Measurements from ENCODE around the gene MED13. TPM values are rescaled to one million over a fixed set of nuclear protein-coding genes. Genes with fewer than 3 reads are reported as not detected.

The MED13 gene
- total and polyA plus RNA-seq, 2 donors (not counting 1 experiment from before 2014, with no cell fraction given): 36.2 to 47.1 TPM

- Histone ChIP-seq H3K4me1 (ENCODE audit: control insufficient read depth, extremely low read depth, insufficient read depth, low read length) (no peaks in the 10 kb centered on the region), H3K9ac (ENCODE audit: insufficient read depth, low read length) (no peak overlapping the region), H3K27ac (ENCODE audit: insufficient read depth, low read length) (no peak overlapping the region), H4K20me1 (ENCODE audit: control insufficient read depth, extremely low read depth, insufficient read depth, low read length) (no peaks in the 10 kb centered on the region), H3K4me2 (ENCODE audit: extremely low read depth, insufficient read depth, low read length) (no peak overlapping the region), H3K27me3 (ENCODE audit: control insufficient read depth, insufficient read depth, low read length) (no peaks in the 10 kb centered on the region), H2AFZ (ENCODE audit: low read length) (no peak overlapping the region), H3K36me3 (ENCODE audit: control insufficient read depth, insufficient read depth, low read length) (peaks cover 7% of the 10 kb centered on the region), H3K4me3 (replicated peaks in 1 of 4; ENCODE audit: control extremely low read depth in 1 of 4, insufficient read depth in 1 of 4, low read depth in 3 of 4, low read length in 4 of 4) (no peak overlapping the region), H3K79me2 (ENCODE audit: control insufficient read depth, insufficient read depth, low read length) (no peaks in the 10 kb centered on the region), H3K9me3 (ENCODE audit: control insufficient read depth, insufficient read depth, low read depth, low read length) (no peaks in the 10 kb centered on the region)
- TF ChIP-seq EZH2 (IDR thresholded peaks at IDR 0.05; ENCODE audit: low read length, missing control alignments) (no peak), CTCF (conservative IDR thresholded peaks at IDR 0.05 in 1 of 2, IDR thresholded peaks at IDR 0.05 in 1 of 2; ENCODE audit: low read depth in 1 of 2, low read length in 2 of 2) (no peak)
- no peak for DNase-seq (ENCODE audit: low read depth in 2 of 2)
These were observed 118.7 kb downstream of the MED13 start for GRCh38 chr17:61946359-61946758.

- no peak for DNase-seq (ENCODE audit: low read depth in 2 of 2)
- H3K27me3 ChIP-seq (ENCODE audit: control insufficient read depth, insufficient read depth, low read length): no peaks in the 10 kb centered on the region
- H3K9ac ChIP-seq (ENCODE audit: insufficient read depth, low read length): no peak overlapping the region
- H3K79me2 ChIP-seq (ENCODE audit: control insufficient read depth, insufficient read depth, low read length): no peaks in the 10 kb centered on the region
- H3K9me3 ChIP-seq (ENCODE audit: control insufficient read depth, insufficient read depth, low read depth, low read length): no peaks in the 10 kb centered on the region
- TF ChIP-seq CTCF (conservative IDR thresholded peaks at IDR 0.05 in 1 of 2, IDR thresholded peaks at IDR 0.05 in 1 of 2; ENCODE audit: low read depth in 1 of 2, low read length in 2 of 2): no peak
- TF ChIP-seq EZH2 (IDR thresholded peaks at IDR 0.05; ENCODE audit: low read length, missing control alignments): no peak
- H4K20me1 ChIP-seq (ENCODE audit: control insufficient read depth, extremely low read depth, insufficient read depth, low read length): no peaks in the 10 kb centered on the region
- no peak overlapping the region for H2AFZ ChIP-seq (ENCODE audit: low read length)
- no peak overlapping the region for H3K27ac ChIP-seq (ENCODE audit: insufficient read depth, low read length)
- no peak overlapping the region for H3K4me2 ChIP-seq (ENCODE audit: extremely low read depth, insufficient read depth, low read length)
- H3K4me3 ChIP-seq (replicated peaks in 1 of 4; ENCODE audit: control extremely low read depth in 1 of 4, insufficient read depth in 1 of 4, low read depth in 3 of 4, low read length in 4 of 4): no peak overlapping the region
- H3K36me3 ChIP-seq (ENCODE audit: control insufficient read depth, insufficient read depth, low read length): no peaks in the 10 kb centered on the region
- H3K4me1 ChIP-seq (ENCODE audit: control insufficient read depth, extremely low read depth, insufficient read depth, low read length): no peaks in the 10 kb centered on the region
These were observed 122.0 kb downstream of the MED13 start for GRCh38 chr17:61943117-61943516.

DNA sequence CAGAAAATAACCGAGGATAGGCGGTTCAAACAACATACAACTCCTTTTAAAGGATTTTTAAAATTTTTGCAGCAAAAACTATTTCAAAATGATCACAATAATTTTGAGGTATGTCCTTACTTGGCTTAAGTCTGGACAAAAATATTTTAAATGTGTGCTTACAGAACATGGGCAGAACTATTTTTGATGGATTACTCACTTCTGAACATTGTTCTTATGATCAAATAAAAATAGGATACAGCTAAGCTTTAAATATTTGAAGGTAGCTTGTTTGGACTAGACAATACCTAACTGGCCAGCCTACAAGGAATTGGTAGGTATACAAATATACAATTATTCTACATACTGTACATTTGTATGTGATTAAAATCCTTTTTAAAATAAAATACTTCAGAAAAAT is 123.0 kb downstream of the MED13 start:
- H3K36me3 ChIP-seq (ENCODE audit: control insufficient read depth, insufficient read depth, low read length): no peaks in the 10 kb centered on the region
- no peak overlapping the region for H3K4me2 ChIP-seq (ENCODE audit: extremely low read depth, insufficient read depth, low read length)
- H3K4me1 ChIP-seq (ENCODE audit: control insufficient read depth, extremely low read depth, insufficient read depth, low read length): no peaks in the 10 kb centered on the region
- TF ChIP-seq EZH2 (IDR thresholded peaks at IDR 0.05; ENCODE audit: low read length, missing control alignments) (no peak), CTCF (conservative IDR thresholded peaks at IDR 0.05 in 1 of 2, IDR thresholded peaks at IDR 0.05 in 1 of 2; ENCODE audit: low read depth in 1 of 2, low read length in 2 of 2) (no peak)
- H3K79me2 ChIP-seq (ENCODE audit: control insufficient read depth, insufficient read depth, low read length): no peaks in the 10 kb centered on the region
- H2AFZ ChIP-seq (ENCODE audit: low read length): no peak overlapping the region
- no peaks in the 10 kb centered on the region for H4K20me1 ChIP-seq (ENCODE audit: control insufficient read depth, extremely low read depth, insufficient read depth, low read length)
- no peak overlapping the region for H3K4me3 ChIP-seq (replicated peaks in 1 of 4; ENCODE audit: control extremely low read depth in 1 of 4, insufficient read depth in 1 of 4, low read depth in 3 of 4, low read length in 4 of 4)
- H3K9me3 ChIP-seq (ENCODE audit: control insufficient read depth, insufficient read depth, low read depth, low read length): no peaks in the 10 kb centered on the region
- H3K27ac ChIP-seq (ENCODE audit: insufficient read depth, low read length): no peak overlapping the region
- no peak for DNase-seq (ENCODE audit: low read depth in 2 of 2)
- H3K27me3 ChIP-seq (ENCODE audit: control insufficient read depth, insufficient read depth, low read length): no peaks in the 10 kb centered on the region
- no peak overlapping the region for H3K9ac ChIP-seq (ENCODE audit: insufficient read depth, low read length)

Data from fibroblast of lung (primary cell).